ENCODE measurements around the gene DLG2. TPM values are rescaled to one million over a fixed set of nuclear protein-coding genes. Genes with fewer than 3 reads are reported as not detected.

DLG2 gene
- total and polyA plus RNA-seq, 4 donors, result 1.3 to 23.3 (median 10.9) TPM

- Histone ChIP-seq H3K27me3 (ENCODE audit: control insufficient read depth in 1 of 2, insufficient read depth in 2 of 2, low read length in 1 of 2) (no peaks in the 10 kb centered on the region), H3K4me1 (ENCODE audit: control insufficient read depth in 1 of 2, insufficient read depth in 2 of 2, low read length in 2 of 2) (no peaks in the 10 kb centered on the region), H3K9me3 (ENCODE audit: control insufficient read depth, low read length) (no peaks in the 10 kb centered on the region), H3K27ac (ENCODE audit: low read depth in 1 of 2, low read length in 2 of 2) (no peak overlapping the region), H3K4me3 (ENCODE audit: low read length in 2 of 2) (no peak overlapping the region), H3K36me3 (ENCODE audit: control insufficient read depth in 1 of 2, insufficient read depth in 2 of 2, low read length in 1 of 2) (no peaks in the 10 kb centered on the region)
- intact Hi-C loops (cut with DNase I), result no loop called here
- no peak for ATAC-seq (ENCODE audit: low FRiP score)
- WGBS, 2 donors, result 85% methylated on average over 3 of the region's 3 CpGs
- no peak for DNase-seq
Observed at GRCh38 chr11:84014539-84014938, 1612.6 kb downstream of the DLG2 start.

- no peaks in the 10 kb centered on the region for H3K9me3 ChIP-seq (ENCODE audit: control insufficient read depth, low read length)
- H3K27me3 ChIP-seq (ENCODE audit: control insufficient read depth in 1 of 2, insufficient read depth in 2 of 2, low read length in 1 of 2), result no peaks in the 10 kb centered on the region
- H3K4me3 ChIP-seq (ENCODE audit: low read length in 2 of 2), result no peak overlapping the region
- WGBS, 2 donors, result 69 to 72% methylated on average over 4 of the region's 4 CpGs
- intact Hi-C loops (cut with DNase I), result no loop called here
- no peak overlapping the region for H3K27ac ChIP-seq (ENCODE audit: low read depth in 1 of 2, low read length in 2 of 2)
- ATAC-seq (ENCODE audit: low FRiP score) (peak; percentile 33), DNase-seq (no peak)
- no peaks in the 10 kb centered on the region for H3K4me1 ChIP-seq (ENCODE audit: control insufficient read depth in 1 of 2, insufficient read depth in 2 of 2, low read length in 2 of 2)
- no peaks in the 10 kb centered on the region for H3K36me3 ChIP-seq (ENCODE audit: control insufficient read depth in 1 of 2, insufficient read depth in 2 of 2, low read length in 1 of 2)
Observed at GRCh38 chr11:84012171-84012826, 1614.8 kb downstream of the DLG2 start.

GRCh38 chr11:84003181-84003580, 1624.0 kb downstream of the DLG2 start:
- Histone ChIP-seq H3K27ac (ENCODE audit: low read depth in 1 of 2, low read length in 2 of 2) (no peak overlapping the region), H3K4me3 (ENCODE audit: low read length in 2 of 2) (no peak overlapping the region), H3K36me3 (ENCODE audit: control insufficient read depth in 1 of 2, insufficient read depth in 2 of 2, low read length in 1 of 2) (no peaks in the 10 kb centered on the region), H3K4me1 (ENCODE audit: control insufficient read depth in 1 of 2, insufficient read depth in 2 of 2, low read length in 2 of 2) (no peaks in the 10 kb centered on the region), H3K27me3 (ENCODE audit: control insufficient read depth in 1 of 2, insufficient read depth in 2 of 2, low read length in 1 of 2) (no peaks in the 10 kb centered on the region), H3K9me3 (ENCODE audit: control insufficient read depth, low read length) (peaks cover 6% of the 10 kb centered on the region)
- DNase-seq (no peak), ATAC-seq (ENCODE audit: low FRiP score) (no peak)
- intact Hi-C loops (cut with DNase I), result no loop called here

GRCh38 chr11:83998921-83999320, 1628.2 kb downstream of the DLG2 start:
- DNase-seq (no peak), ATAC-seq (ENCODE audit: low FRiP score) (peak; percentile 38)
- WGBS, 2 donors, result 85 to 100% methylated on average over 1 of the region's 1 CpG

GRCh38 chr11:83990160-83990733, 1636.9 kb downstream of the DLG2 start:
- H3K27ac ChIP-seq (ENCODE audit: low read depth in 1 of 2, low read length in 2 of 2), result no peak overlapping the region
- intact Hi-C loops (cut with DNase I), result no loop called here
- ATAC-seq (ENCODE audit: low FRiP score) (peak; percentile 52), DNase-seq (no peak)
- no peaks in the 10 kb centered on the region for H3K4me1 ChIP-seq (ENCODE audit: control insufficient read depth in 1 of 2, insufficient read depth in 2 of 2, low read length in 2 of 2)
- WGBS, 2 donors, result 22 to 37% methylated on average over 7 of the region's 7 CpGs
- no peaks in the 10 kb centered on the region for H3K36me3 ChIP-seq (ENCODE audit: control insufficient read depth in 1 of 2, insufficient read depth in 2 of 2, low read length in 1 of 2)
- no peaks in the 10 kb centered on the region for H3K27me3 ChIP-seq (ENCODE audit: control insufficient read depth in 1 of 2, insufficient read depth in 2 of 2, low read length in 1 of 2)
- no peak overlapping the region for H3K4me3 ChIP-seq (ENCODE audit: low read length in 2 of 2)
- no peaks in the 10 kb centered on the region for H3K9me3 ChIP-seq (ENCODE audit: control insufficient read depth, low read length)

More at GRCh38 chr11:83998921-83999320, 1628.2 kb downstream of the DLG2 start:
- intact Hi-C loops (cut with DNase I), result no loop called here
- peaks cover 6% of the 10 kb centered on the region for H3K9me3 ChIP-seq (ENCODE audit: control insufficient read depth, low read length)
- H3K27me3 ChIP-seq (ENCODE audit: control insufficient read depth in 1 of 2, insufficient read depth in 2 of 2, low read length in 1 of 2), result no peaks in the 10 kb centered on the region
- no peaks in the 10 kb centered on the region for H3K36me3 ChIP-seq (ENCODE audit: control insufficient read depth in 1 of 2, insufficient read depth in 2 of 2, low read length in 1 of 2)
- H3K27ac ChIP-seq (ENCODE audit: low read depth in 1 of 2, low read length in 2 of 2), result no peak overlapping the region
- H3K4me3 ChIP-seq (ENCODE audit: low read length in 2 of 2), result no peak overlapping the region
- no peaks in the 10 kb centered on the region for H3K4me1 ChIP-seq (ENCODE audit: control insufficient read depth in 1 of 2, insufficient read depth in 2 of 2, low read length in 2 of 2)

GRCh38 chr11:83982825-83983224, 1644.3 kb downstream of the DLG2 start:
- H3K4me1 ChIP-seq (ENCODE audit: control insufficient read depth in 1 of 2, insufficient read depth in 2 of 2, low read length in 2 of 2), result no peaks in the 10 kb centered on the region
- intact Hi-C loops (cut with DNase I), result no loop called here
- 82 to 85% methylated on average over 4 of the region's 4 CpGs for WGBS, 2 donors
- no peaks in the 10 kb centered on the region for H3K27me3 ChIP-seq (ENCODE audit: control insufficient read depth in 1 of 2, insufficient read depth in 2 of 2, low read length in 1 of 2)
- ATAC-seq (ENCODE audit: low FRiP score), result no peak
- no peaks in the 10 kb centered on the region for H3K36me3 ChIP-seq (ENCODE audit: control insufficient read depth in 1 of 2, insufficient read depth in 2 of 2, low read length in 1 of 2)
- no peak for DNase-seq
- no peak overlapping the region for H3K4me3 ChIP-seq (ENCODE audit: low read length in 2 of 2)
- no peaks in the 10 kb centered on the region for H3K9me3 ChIP-seq (ENCODE audit: control insufficient read depth, low read length)
- no peak overlapping the region for H3K27ac ChIP-seq (ENCODE audit: low read depth in 1 of 2, low read length in 2 of 2)

- Histone ChIP-seq H3K4me3 (ENCODE audit: low read length in 2 of 2) (no peak overlapping the region), H3K36me3 (ENCODE audit: control insufficient read depth in 1 of 2, insufficient read depth in 2 of 2, low read length in 1 of 2) (no peaks in the 10 kb centered on the region), H3K9me3 (ENCODE audit: control insufficient read depth, low read length) (no peaks in the 10 kb centered on the region), H3K27ac (ENCODE audit: low read depth in 1 of 2, low read length in 2 of 2) (no peak overlapping the region), H3K27me3 (ENCODE audit: control insufficient read depth in 1 of 2, insufficient read depth in 2 of 2, low read length in 1 of 2) (no peaks in the 10 kb centered on the region), H3K4me1 (ENCODE audit: control insufficient read depth in 1 of 2, insufficient read depth in 2 of 2, low read length in 2 of 2) (no peaks in the 10 kb centered on the region)
- no peak for ATAC-seq (ENCODE audit: low FRiP score)
- intact Hi-C loops (cut with DNase I), result no loop called here
- no peak for DNase-seq
- 68 to 76% methylated on average over 1 of the region's 1 CpG for WGBS, 2 donors
Observed at GRCh38 chr11:83979593-83979992, 1647.6 kb downstream of the DLG2 start.

GRCh38 chr11:83978942-83979341, 1648.2 kb downstream of the DLG2 start:
- no peaks in the 10 kb centered on the region for H3K4me1 ChIP-seq (ENCODE audit: control insufficient read depth in 1 of 2, insufficient read depth in 2 of 2, low read length in 2 of 2)
- no peak for ATAC-seq (ENCODE audit: low FRiP score)
- WGBS, 2 donors, result 84 to 89% methylated on average over 1 of the region's 1 CpG
- no peak overlapping the region for H3K4me3 ChIP-seq (ENCODE audit: low read length in 2 of 2)
- DNase-seq, result no peak
- intact Hi-C loops (cut with DNase I), result no loop called here
- no peak overlapping the region for H3K27ac ChIP-seq (ENCODE audit: low read depth in 1 of 2, low read length in 2 of 2)
- H3K27me3 ChIP-seq (ENCODE audit: control insufficient read depth in 1 of 2, insufficient read depth in 2 of 2, low read length in 1 of 2), result no peaks in the 10 kb centered on the region
- no peaks in the 10 kb centered on the region for H3K36me3 ChIP-seq (ENCODE audit: control insufficient read depth in 1 of 2, insufficient read depth in 2 of 2, low read length in 1 of 2)
- no peaks in the 10 kb centered on the region for H3K9me3 ChIP-seq (ENCODE audit: control insufficient read depth, low read length)

- Histone ChIP-seq H3K4me1 (ENCODE audit: control insufficient read depth in 1 of 2, insufficient read depth in 2 of 2, low read length in 2 of 2) (no peaks in the 10 kb centered on the region), H3K27me3 (ENCODE audit: control insufficient read depth in 1 of 2, insufficient read depth in 2 of 2, low read length in 1 of 2) (no peaks in the 10 kb centered on the region), H3K9me3 (ENCODE audit: control insufficient read depth, low read length) (no peaks in the 10 kb centered on the region), H3K27ac (ENCODE audit: low read depth in 1 of 2, low read length in 2 of 2) (no peak overlapping the region), H3K36me3 (ENCODE audit: control insufficient read depth in 1 of 2, insufficient read depth in 2 of 2, low read length in 1 of 2) (no peaks in the 10 kb centered on the region), H3K4me3 (ENCODE audit: low read length in 2 of 2) (no peak overlapping the region)
- intact Hi-C loops (cut with DNase I), result no loop called here
- DNase-seq, result no peak
- ATAC-seq (ENCODE audit: low FRiP score), result no peak
Observed at GRCh38 chr11:83976086-83976485, 1651.1 kb downstream of the DLG2 start.

Measured in aorta (tissue), 5 donors.